T-helper 9 cell (primary cell): ENCODE data around the gene CARMIL1.

ENCODE experiments used
- DNase-seq: peaks from one replicate; pipeline ENCODE4 v3.0.0-alpha.2; 2020

Gene CARMIL1

GRCh38 chr6:25312034-25312620 is 33.0 kb downstream of the CARMIL1 start:
- DNase-seq = no peak

DNA sequence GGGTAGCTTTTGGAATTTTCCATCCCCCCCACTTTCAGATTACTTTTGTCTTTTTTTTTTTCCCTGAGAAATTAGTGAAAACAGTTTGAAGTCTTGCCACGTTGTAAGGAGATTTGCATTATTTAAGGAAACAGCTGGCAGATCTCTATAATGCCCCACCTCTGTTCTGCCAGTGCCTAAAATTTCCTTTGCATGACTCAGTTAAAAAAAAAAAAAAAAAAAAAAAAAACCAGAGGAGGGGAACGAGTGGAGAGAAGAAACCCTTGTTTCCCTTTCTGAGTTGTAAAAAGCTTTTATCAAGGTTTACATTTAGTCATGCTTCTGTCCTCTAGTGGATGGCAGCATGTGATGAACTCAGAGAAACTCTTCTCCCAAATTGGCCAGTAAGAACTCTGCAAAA is 33.5 kb downstream of the CARMIL1 start:
- no peak for DNase-seq

DNA sequence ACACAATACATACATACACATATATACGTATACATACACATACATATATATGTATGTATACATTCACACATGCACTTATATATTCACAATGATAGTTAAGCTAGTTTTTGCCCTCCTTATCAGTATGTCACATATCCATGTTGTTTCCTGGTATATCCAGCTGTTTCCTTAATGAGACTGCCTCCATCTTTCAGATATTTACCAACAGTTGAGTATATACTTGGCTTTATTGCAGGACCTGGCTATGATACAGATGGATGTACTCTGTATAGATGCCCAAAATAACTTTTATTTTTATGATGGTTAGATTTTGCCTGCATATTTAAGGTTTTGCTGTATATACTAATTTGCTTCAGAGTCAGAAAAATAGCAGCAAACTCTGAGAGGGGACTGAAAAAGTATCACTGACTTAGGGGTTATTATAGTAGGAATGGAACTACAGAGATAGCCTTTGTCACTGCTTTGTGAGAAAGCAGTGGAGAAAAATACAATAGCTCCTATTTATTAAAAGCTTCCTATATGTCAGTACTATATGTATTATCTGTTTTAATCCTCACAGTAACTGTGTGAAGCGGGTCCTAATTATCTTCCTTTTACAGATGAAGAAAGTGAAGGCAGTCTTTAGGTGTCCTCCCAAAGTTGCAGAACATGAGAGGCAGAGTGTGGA is 35.5 kb downstream of the CARMIL1 start:
- no peak for DNase-seq

DNA sequence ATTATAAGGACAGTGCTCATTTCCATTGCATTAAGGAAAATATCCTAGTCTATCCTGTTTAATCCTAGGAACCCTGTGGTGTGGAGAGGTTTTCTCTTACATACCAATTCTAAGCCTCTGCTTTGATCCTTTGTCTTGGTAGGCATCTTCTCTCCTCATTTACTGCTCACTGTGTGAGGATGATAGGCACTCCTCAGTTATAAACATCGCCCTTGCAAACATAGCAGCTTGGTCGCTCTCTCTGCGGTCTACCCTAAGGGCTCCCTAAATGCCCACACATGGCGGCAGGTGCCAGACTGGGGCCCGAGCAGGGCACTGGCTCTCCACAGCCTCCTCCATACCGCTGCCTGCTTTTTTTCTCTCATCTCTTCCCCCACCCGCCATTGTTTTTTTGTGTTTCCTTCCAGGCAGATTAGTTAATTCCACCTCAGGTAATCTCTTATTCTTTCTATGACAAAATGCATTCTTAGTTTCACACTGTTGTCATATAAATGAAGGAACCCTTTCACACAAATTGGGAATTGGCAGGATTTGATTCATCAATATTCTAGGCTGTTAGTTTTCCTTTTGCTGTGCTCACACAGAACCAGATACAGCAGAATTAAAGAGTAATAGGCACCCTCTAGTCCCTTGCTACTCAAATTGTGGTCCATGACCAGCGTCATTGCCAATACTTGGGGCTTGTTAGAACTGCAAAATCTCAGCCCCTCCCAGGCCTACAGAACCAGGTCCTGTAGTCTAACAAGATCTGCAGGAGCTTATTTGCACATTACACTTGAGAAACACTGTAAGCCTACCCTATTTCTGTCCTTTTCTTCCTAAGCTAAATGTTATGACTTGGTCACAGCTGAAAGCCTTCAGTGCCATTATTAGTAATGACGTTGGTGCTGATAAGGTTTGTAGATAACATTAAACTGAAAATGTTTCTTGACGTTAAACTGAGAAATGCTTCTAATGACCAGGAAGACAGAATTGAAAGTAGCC is 36.3 kb downstream of the CARMIL1 start:
- no peak for DNase-seq

- no peak for DNase-seq
Observed at GRCh38 chr6:25316626-25317025, 37.5 kb downstream of the CARMIL1 start.

DNA sequence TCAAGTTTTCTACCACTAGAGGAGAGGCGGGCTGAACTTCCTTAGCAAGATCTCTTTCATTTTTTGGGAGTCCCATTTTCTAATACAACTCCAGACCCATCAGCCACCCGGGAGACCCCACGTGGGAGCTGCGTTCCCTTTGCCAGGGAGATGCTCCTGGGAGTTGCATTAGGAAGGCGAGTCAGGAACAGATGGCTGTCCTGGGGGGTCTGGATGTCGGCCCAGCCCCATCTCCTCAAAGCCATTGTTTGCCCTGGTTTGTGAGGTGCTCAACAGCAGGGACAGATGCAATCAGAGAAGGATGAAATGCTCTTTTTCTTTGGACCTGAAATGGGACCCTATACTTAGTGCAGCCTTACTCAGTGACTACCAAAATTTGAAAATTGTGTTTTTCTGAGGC is 39.4 kb downstream of the CARMIL1 start:
- no peak for DNase-seq

- no peak for DNase-seq
Observed at GRCh38 chr6:25320459-25320858, 41.3 kb downstream of the CARMIL1 start.

- DNase-seq = no peak
Observed at GRCh38 chr6:25322692-25323091, 43.5 kb downstream of the CARMIL1 start.

- DNase-seq = no peak
Observed at GRCh38 chr6:25324066-25324762, 45.0 kb downstream of the CARMIL1 start.

DNA sequence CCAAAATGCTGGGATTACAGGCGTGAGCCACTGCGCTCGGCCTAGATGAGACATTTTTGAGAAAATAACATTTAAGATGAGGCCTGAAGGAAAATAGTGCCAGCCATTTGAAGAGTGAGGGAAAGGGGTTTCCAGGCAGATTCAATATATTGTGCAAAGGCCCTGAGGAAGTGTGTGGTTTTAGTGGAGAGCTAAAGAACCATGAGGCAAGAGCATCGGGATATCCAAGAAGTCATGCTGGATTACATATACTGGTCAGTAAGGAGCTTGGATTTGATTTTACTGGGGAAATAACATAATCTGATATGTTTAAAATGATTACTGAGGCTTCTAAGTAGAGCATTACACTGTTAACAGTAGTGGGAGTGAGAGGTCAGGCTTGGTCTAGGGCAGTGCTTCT is 47.0 kb downstream of the CARMIL1 start:
- DNase-seq = no peak

- DNase-seq = no peak
Observed at GRCh38 chr6:25326960-25327359, 47.8 kb downstream of the CARMIL1 start.

DNA sequence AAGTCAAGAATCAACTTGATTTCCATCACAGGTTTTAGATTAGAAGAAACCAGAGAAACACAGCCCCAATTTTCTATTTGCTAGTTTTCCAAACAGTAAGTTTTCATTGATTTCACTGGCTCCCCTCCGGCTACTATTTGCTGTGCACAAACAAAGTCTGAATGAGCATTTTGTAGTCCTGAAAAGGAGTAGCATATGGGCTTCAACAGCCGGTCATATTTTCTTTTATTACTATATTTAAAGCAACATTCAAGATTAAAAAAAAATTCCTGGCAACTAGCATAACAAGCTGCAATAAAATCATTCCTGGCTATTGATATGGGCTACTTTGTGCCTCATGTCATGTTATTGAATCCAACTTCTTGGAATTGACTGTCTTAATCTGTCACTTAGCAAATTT is 48.3 kb downstream of the CARMIL1 start:
- DNase-seq = no peak

- no peak for DNase-seq
Observed at GRCh38 chr6:25329161-25329817, 50.1 kb downstream of the CARMIL1 start.

DNA sequence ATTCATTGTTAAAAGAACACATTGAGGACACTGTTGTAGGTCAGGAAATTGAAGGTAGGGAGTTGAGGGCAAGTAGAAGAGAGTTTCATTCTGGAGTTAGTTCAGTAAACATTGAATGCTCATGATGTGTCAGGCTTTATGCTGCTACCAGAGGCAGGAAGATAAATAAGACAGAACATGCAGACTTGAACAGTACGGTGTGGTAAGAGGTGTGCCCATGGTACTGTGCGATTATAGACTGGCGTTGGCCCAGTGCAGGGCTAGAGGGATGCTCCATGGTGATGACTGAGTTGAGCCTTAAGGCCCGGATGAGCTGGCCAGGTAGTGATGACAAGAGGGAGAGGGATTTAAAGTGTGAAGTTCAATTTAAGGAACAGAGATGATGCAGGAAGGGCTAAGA is 50.8 kb downstream of the CARMIL1 start:
- DNase-seq = no peak

GRCh38 chr6:25330796-25331685 is 51.9 kb downstream of the CARMIL1 start:
- no peak for DNase-seq

DNA sequence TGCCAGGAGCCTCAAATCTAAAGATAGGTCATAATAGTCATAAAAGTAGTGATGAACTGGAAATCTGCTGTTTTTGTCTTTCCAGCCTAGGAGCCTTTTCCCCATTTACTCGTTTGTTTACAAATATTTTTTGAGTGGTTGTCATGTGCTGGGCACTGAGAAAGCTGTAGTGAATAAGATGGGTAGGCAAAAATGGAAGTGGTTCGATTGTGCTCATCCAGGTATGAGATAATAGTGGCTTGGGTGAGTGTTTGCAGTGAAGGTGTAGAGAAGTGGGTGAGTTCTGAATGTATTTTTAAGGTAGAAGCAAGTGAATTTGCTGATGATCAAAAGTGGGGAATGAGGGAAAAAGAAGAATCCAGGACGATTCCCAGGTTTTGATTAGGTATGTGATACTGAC is 53.0 kb downstream of the CARMIL1 start:
- DNase-seq = no peak

GRCh38 chr6:25332655-25333071 is 53.5 kb downstream of the CARMIL1 start:
- DNase-seq = no peak

GRCh38 chr6:25333471-25333870 is 54.3 kb downstream of the CARMIL1 start:
- DNase-seq = no peak

DNA sequence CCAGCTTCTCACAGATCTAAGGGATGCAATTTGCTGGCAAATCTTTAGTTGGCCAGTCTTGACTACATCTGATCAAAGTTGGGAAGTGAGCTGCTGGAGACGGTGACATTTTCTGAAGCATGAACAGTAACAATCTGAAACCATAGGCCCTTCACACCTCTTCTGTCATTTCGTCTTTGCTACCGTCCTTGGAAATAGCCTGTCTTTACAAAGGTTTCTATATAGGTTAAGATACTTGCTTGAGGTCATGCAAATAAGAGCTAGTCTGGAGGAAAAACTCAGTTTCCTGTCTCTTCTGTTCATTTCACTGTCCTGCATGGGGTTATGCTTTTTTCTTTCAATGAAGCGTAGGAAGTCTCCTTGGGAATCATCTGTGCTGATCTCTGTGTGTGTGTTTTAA is 55.6 kb downstream of the CARMIL1 start:
- DNase-seq = no peak

DNA sequence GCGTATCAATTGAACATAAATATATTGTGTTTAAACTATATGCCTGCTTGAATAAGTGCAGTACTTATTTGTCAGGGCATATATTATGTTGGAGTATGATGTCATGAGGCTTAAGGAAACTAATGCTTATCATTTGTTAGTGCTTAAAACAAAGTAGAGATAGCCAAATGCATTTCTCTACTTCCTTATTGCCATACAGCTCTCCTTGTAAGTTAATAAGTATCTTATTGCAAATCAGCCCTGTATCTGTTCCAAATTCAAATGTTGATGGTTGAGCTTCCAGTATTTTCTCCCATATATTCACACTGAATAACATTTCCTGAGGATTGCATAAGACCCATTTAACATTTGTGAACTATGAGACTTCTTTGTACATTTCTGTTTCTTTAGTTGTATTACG is 57.8 kb downstream of the CARMIL1 start:
- DNase-seq = no peak

- no peak for DNase-seq
Observed at GRCh38 chr6:25337431-25337830, 58.3 kb downstream of the CARMIL1 start.
